ENCODE results near the gene ZNF248.
"Not testable (repeated sequence)": the region's sequence is repeated elsewhere in the genome, so short reads cannot be mapped to it uniquely, and the experiment has no call there.

ZNF248 gene

DNA sequence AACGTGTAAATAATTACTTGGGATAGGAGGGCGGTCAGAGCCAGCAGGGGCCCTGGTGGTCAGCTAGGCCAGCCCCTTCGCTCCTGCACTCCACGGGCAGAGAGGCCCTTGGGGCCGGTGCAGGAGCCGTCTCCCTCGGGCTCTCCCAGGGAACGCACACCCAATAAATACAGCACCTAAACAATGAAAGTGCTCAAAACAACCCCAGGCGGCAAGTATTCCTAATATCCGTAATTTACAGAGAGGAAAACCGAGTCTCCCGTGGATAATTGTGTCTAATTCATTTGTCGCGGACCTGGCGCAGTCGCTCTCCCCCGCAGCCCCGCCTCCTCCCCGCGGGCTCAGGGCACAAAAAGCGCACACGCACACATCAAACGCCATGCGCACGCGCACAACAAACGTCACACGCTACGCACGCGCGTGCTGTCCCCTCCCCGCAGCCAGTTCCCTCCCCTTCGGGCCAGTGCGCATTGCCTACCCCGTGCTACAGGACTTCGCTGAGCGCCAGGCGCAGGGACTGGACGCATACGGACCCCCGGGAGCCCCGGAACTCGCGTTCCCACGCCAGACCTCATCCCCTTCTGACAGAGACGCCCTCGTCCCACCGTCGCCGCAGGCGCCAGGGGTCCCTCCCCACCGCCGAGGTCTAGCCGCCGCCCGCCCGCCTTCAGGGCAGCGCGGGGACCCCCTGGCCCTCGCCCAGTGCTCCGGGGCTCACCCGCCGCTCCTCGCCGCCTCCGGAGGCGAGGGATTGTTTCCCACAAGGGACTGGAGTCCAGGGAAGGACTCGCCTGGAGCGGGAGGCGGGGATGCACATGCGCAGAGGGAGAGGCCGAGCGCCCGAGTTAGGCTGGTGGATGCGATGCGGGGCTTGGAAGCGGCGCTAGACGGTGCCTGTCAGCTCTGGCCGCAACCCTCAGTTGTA, at the start of gene ZNF248:
TSS of gene ZNF248 (minus strand) at position 324 of the 925 bp plus-strand sequence. CDS start 1,300 bp downstream, outside the sequence.
- peak; percentile 89 to 90 for DNase-seq

DNA sequence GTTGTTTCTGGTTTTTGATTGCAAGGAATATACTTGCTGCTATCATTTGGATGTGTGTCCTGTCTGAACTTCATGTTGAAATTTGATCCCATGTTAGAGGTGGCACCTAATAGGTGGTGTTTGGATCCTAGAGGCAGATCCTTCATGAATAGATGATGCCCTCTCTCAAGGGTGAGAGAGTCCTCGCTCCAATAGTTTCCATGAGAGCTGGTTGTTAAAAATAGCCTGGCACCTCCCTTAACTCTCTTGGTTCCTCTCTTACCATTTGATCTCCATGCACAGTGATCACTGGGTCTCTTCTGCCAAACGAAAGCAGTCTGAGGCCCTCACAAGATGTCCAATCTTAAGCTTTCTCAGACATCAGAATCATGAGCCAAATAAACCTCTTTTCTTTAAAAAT, 49.0 kb upstream of the ZNF248 start:
- DNase-seq, result no peak

DNA sequence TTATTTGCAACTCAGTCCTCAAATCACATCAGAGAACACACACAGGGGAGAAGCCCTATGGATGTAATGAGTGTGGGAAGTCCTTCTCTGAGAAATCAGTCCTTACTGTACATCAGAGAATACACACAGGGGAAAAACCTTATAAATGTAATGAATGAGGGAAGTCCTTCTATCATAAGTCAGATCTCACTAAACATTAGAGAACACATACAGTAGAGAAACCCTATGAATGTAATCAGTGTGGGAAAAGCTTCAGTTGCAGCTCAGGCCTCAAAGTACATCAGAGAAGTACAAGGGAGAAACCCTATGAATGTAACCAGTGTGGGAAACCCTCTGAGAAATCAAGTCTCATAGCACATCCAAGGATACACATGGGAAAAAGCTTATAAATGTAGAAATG, 39.0 kb upstream of the ZNF248 start:
- no peak for DNase-seq

DNA sequence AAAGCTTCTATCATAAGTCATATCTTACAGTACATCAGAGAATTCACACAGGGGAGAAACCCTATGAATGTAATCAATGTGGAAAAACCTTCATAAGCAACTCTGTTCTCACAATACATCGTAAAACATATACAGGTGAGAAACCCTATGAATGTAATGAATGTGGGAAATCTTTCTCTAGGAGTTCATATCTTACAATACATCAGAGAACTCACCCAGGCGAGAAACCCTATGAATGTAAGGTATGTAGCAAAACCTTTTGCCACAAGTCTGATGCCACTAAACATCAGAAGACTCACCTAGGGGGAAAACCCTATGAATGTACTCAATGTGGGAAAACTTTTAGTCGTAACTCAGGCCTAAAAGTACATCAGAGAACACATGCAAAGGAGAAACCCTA, 38.3 kb upstream of the ZNF248 start:
- DNase-seq, result no peak

DNA sequence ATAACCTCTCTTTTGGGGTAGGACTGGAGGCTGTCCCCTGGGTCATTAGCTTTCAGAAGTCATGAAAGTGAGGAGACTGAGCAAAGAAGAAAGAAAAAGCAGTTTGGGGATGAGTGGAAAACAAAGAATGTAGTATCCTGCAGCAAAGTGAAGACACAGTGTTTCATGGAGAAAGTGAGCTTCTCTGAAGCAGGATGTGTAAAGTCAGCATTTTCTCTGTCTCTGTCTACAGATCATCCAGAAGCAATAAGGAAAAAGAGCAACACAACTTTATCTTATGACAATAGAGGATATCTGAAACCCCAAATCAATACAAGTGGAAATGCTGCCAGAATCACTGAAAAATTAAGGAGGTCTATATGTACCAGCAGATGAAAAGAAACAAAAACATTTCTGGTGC, 28.4 kb upstream of the ZNF248 start:
- DNase-seq, result no peak

DNA sequence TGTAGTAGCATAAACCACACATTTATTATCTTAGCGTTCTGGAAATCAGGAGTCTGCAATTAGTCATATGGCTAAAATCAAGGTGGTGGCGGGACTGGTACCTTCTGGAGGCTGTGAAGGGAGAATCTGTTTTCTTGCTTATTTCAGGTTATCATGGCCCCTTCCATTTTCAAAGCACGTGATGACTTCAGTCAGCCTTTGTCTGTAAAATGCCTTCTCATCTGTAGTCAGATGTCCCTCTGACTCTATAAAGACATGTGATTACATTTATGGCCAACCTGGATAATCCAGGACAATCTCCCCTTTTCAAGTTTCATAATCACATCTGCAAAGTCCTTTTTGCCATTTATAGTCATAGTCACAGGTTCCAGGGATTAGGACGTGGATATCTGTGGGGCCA, 15.5 kb upstream of the ZNF248 start:
- DNase-seq, result no peak

DNA sequence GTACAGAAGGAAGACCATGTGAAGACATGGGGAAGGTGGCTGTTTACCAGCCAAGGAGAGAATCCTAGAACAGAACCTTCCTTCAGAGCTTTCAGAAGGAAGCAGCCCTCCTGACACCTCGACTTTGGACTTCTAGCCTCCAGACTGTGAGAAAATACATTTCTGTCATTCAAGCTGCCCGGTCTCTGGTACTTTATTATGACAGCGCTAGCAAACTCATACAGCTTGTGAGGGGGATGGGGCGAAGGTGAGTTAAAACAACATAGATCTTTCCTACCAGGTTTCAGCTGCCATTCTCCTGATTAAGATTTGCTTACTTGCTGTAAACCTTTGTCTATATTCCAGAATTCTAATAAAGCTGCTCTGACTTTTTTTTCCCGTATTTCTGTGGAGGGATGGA, 14.9 kb upstream of the ZNF248 start:
- DNase-seq, result no peak

DNA sequence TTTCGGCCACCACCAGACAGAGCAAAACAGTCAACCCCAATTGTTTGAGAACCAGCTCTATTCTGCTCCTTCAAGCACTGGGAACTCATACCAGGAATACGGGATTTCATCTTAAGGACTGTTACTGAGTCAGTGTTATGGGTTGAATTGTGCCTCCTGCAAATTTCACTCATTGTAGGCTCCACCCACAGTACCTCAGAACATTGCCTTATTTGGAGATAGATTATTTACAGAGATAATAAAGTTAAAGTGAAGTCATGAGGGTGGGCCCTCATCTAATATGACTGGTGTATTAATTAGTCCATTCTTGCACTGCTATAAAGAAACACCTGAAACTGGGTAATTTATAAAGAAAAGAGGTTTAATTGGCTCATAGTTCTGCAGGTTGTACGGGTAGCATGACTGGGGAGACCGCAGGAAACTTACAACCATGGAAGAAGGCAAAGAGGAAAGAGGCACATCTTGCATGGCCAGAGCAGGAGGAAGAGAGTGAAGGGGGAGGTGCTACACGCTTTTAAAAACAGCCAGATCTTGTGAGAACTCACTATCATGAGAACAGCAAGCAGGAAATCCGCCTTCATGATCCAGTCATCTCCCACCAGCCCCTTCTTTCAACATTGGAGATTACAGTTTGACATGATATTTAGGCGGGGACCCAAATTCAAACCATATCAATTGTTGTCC, 14.3 kb upstream of the ZNF248 start:
- no peak for DNase-seq

DNA sequence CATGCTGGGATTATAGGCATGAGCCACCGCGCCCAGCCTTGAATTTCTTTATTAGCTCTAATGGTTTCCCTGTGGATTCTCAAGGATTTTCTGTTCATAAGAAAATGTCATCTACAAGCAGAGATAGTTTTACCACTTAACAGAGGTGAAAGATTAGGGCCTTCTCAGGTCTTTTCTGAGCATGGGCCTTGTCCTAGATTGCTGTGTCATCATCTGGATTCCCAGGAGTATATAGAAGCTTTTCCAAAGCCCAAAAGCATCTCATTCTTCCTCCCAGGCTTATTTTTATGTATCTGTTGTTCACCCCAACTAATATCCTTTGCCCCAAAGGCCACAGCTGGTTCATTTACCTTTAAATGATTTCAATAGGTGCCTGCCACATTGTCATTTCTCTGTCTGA, 13.7 kb upstream of the ZNF248 start:
- no peak for DNase-seq

DNA sequence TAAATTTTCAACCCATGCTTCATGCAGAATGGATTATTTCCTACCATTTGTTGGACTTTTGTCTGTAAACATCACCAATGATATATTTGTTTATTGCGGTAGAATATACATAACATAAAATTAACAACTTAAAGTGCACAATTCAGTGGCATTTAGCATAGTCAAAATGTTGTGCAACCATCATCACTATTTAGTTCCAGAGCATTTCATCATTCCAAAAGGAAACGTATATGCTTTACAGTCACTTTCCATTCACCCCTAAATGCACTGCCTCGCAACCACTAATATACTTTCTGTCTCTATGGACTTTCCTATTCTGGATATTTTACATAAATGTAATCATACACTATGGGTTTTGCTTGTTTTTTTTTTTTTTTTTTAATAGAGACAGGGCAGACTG, 11.4 kb upstream of the ZNF248 start:
- no peak for DNase-seq

DNA sequence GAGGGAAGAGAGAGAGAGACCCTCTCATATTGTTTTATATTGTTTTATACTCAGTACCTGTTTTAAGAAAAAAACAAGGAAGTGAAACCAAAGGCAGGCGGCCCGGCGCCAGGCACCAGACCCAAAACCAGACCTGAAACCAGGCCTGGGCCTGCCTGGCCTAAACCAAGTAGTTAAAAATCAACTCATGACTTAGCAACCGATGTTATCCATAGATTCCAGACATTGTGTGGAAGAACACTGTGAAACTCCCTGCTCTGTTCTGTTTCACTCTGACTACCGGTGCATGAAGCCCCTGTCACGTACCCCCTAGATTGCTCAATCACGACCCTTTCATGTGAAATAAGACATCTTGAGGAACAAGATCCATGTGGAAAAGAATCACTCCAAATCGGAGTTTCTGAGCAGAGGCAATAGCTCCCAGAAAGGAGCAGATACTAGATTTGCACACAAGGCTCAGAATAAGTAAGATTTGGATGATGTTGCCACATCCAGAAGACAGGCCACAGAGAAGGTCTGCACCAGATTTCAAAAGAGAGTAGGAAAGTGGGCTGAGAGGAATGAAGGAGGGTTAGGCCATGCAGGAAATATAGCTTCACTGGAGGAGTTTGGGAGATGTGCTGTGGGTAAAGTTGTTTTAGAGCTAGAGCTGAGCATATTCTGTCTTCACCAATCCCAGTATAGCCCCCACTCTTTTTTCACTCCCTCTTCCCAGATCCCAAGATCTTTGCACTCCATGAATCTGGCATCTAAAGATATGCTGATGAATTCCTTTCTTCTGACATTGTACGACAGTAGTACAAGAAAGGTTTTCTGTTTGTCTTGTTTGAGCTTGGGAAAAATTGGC, 8.8 kb upstream of the ZNF248 start:
- DNase-seq, result no peak

DNA sequence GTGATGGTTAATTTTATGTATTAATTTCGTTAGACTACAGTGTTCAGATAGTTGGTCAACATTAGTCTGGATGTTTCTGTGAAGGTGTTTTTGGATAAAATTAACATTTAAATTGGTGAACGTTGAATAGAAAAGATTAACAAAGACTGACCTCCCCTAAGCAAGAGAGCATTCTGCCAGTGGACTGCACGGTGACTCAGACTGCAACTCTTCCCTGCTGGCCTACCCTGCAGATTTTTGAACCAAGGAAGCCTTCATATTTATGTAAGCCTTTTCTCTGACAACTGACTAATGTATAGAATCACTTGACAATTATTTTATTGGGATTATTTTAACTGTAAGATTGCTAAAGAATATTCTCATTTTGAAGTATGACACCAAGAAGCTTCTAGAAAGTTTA, 7.9 kb upstream of the ZNF248 start:
- no peak for DNase-seq

DNA sequence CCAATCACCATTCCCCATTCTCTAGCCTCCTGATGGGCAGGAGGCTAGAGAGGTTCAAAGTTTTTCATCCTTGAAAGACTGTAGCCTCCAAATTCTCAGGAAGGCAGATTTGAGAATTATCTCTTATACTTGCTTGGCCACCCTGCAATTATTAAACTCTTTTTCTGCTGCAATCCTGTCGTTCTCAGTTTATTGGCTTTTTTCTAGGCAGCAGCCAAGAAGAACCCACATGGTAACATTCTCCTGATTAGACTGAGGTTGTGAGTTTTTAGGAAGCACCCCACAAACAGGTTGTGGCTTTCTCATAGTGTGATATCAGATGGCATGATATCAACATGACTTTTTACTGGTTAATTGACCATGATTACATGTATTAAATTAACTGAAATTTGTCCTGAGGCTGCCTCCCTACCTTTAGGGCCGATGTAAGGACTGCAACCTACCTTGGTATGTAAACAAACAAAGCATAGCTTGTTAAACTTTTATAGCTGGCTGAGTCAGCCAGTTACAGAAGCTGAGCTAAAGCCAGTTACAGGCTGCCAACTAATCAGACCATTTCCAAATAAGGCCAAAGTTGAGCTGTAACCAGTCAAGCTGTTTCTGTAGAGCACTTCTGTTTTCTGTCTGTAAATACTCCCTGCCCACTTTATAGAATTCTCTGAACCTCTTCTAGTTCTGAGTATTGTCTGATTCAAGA, 3.2 kb upstream of the ZNF248 start:
- DNase-seq, result no peak

DNA sequence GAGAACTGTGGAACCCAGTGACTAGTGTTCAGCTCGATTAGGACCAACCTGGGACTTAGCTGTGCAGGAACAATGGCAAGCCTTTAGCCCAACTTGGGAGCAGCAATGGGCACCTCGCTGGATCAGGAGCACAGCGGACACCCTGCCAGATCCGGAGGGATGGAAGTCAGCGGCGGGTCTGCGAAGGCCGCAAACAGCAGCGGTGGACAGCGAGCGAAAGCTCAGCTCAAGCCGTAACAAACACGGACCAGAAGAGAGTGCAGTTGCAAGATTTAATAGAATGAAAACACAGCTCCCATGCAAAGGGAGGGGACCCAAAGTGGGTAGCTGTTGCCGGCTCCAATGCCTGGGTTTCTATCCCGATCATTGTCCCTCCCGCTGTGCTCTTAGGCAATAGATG, 1.9 kb upstream of the ZNF248 start:
- not testable (repeated sequence) for DNase-seq

DNA sequence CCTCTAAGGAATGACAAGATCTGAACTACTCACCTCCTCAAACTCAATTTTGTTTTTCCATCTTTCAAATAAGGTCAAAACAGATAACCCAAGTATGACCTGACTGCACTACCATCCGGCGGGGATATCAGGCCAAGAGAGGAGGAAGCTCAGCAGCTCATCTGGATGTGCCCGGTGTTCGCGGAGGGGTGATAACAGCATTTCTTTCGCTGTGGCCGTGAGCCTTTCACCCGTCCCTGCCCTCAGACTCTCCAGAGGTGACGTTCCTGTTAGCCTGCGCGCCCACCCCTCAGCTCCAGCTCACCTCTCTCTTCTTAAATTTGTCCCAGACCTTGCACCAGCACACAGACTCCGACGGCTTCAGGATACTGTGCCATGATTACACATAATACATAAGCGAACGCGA, 526 bp downstream of the ZNF248 start:
- peak; percentile 11 to 27 for DNase-seq

DNA sequence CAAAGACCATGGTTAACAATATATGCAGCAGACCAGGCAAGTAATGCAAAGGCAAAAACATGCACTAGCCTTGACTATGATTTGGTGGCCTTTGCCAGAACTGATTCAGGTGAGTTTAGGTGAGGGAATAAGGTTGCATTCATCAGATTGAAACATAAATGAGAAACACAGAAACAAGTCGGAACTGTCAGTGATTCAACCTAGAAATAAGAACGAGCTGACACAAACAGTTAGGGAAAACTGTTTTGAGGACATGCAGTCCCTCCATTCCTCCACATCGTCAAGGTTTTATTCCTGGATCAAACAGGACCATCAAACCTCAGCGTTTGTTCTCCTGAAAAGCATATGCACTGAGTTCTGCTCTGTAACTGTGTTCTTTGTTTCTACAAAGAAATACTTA, 1.8 kb downstream of the ZNF248 start:
- no peak for DNase-seq

DNA sequence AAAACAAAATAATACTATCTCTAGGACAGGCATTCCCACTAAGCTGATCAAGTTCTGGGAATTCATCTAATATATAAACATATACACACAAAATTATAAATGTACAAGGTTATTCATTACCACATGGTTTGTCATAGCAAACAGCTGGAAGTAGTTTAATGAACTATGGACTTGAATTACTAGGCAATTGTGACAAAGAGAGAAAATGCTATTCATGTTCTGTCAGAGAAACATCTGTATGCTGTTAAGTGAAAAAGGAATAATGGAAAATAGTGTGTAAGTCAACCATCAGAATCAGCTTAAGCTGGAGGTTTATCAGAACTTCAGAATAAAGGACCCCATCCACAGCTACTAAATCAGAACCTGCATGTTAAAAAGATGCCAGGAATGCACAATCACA, 2.8 kb downstream of the ZNF248 start:
- DNase-seq, result no peak

DNA sequence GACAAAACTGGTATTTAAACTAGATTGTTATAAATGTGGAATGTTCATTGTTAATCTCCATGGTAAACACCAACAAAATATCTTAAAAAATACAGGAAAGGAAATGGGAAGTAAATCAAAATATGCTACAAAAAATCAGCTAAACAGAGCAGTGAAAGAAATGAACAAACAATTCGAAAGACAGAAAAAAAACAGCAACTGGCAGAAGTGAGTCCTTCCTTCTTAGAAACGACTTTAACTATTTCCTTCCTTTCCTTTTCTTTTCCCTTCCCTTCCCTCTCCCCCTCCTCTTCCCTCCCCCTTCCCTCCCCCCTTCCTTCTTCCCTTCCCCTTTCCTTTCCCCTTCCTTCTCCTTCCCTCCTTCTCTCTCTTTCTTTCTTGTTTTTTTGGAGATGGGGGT, 12.8 kb downstream of the ZNF248 start:
- no peak for DNase-seq

DNA sequence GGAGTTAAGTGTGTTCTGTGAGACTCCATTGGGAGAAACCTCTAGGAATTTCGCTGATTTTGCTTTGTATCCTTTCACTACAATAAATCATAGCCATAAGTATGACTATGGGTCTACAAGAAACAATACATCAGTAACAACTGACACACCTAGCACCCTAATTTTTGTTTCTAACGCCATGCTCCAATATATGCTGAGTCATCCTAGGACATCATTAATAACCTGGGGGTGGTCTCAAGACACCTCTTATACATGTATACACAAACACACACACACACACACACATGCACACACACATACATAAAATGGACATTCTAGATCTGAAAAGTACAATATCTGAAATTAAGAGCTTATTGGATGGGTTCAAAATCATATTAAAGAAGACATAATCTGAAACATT, 18.2 kb downstream of the ZNF248 start:
- DNase-seq, result no peak

DNA sequence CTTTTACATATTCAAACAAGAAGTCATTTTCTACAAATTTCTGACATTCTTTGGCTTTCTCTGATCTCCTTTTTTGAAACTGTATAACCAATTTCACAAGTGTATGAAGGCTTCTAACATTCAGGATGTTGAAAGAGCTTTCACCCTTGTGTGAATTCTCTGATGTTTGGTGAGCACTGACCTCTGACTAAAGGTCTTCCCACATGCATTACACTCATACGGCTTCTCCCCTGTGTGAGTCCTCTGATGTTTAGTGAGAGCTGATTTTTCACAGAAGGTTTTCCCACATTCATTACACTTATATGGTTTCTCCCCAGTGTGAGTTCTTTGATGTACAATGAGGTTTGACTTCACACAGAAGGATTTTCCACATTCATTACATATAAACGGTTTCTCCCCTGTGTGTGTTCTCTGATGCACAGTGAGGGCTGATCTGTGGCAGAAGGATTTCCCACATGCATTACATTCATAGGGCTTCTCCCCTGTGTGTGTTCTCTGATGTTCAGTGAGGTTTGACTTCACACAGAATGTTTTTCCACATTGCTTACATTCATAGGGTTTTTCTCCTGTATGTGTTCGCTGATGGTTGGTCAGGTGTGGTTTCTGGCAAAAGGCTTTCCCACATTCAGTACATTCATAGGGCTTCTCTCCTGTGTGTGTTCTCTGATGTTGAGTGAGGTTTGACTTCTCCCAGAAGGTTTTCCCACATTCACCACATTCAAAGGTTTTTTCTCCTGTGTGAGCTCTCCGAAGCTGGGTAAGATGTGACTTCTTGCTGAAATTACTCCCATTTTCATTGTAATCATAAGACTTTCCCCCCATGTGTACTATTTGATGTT, 25.7 kb downstream of the ZNF248 start:
- no peak for DNase-seq

DNA sequence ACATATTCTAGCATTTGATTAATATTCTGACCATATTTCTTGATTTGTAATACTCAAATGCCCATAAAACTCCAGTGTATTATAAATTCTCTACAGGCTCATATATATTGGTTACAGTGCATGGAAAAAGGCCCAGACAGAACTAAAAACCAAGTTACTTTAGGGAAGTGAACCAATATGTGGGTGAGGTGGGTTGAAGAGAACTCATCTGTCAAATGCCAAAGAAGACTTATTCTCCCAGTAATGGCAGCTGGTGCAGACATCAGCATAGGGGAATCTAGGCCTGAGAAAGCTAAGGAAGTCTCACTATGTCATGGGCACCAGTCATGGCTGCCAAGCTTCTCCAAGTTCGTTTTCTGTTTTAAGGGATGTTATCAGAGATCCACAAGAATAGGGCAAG, 30.6 kb downstream of the ZNF248 start:
- no peak for DNase-seq

DNA sequence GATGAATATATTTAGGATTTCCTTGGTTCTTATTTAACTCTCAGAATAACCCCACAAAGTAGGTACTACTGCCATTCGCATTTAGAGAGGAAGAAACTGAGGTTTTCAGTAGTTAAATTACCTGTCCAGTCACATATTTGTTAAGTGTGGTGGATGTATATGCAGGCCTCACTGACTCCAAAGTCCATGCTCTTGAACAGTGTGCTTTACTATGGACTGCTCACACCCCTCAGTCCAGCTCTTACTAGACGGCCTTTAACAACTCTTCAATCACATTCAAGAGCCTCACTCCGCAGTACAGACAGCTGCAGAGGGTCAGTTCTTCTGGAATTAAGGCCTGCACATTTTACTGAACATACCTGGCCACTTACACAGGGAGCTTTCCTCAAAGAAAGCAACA, 36.2 kb downstream of the ZNF248 start:
- no peak for DNase-seq
